Muscle layer of colon (tissue), 2 donors: ENCODE data around the gene FAM43B.

Experiments used
- H3K27ac ChIP-seq: one replicate; pipeline ENCODE4 v1.7.0; 2013; ENCODE audit warnings: low read depth, mild to moderate bottlenecking, low read length, moderate library complexity
- H3K27me3 ChIP-seq, 2 donors: one replicate each; pipeline ENCODE4 v1.7.0; 2013; ENCODE audit warnings: low read length in 2 of 2, mild to moderate bottlenecking in 2 of 2; ENCODE audit not compliant: insufficient read depth in 2 of 2, control insufficient read depth in 1 of 2
- H3K36me3 ChIP-seq: one replicate; pipeline ENCODE4 v1.7.0; 2013; ENCODE audit warnings: mild to moderate bottlenecking, low read length; ENCODE audit not compliant: insufficient read depth
- H3K4me1 ChIP-seq: one replicate; pipeline ENCODE4 v1.7.0; 2013; ENCODE audit warnings: mild to moderate bottlenecking, low read length; ENCODE audit not compliant: insufficient read depth
- H3K4me3 ChIP-seq, 2 donors: one replicate each; pipeline ENCODE4 v1.7.0; 2013; ENCODE audit warnings: low read length in 2 of 2, low read depth in 1 of 2, mild to moderate bottlenecking in 1 of 2, moderate library complexity in 1 of 2
- H3K9ac ChIP-seq: one replicate; pipeline ENCODE4 v1.7.0; 2013; ENCODE audit warnings: low read length
- H3K9me3 ChIP-seq: one replicate; pipeline ENCODE4 v1.7.0; 2013; ENCODE audit warnings: mild to moderate bottlenecking, low read length
- donor health status: abdominal sarcoma.
- donor health status: Adenocarcinoma of cecum.

The FAM43B gene

DNA sequence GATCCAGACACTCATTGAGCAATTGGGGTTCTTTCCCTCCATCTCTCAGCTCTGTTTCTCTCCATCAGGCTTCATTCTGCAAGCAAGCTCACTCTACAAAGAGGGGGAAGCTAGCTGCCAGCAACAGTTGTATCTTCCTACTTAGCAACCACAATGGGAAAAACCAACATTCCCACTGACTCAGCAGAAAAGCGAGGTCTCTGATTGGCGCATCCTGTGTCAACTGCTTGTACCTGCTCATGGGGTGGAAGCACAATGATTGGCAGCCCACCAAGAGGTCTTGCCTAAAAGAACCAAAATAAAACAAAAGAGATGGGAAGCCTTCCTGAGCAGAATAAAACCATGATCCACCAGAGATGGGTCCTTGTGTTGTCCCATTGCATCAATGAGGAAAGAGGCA is 32.5 kb downstream of the FAM43B start:
- peaks cover 3% of the 10 kb centered on the region for H3K9me3 ChIP-seq
- no peak overlapping the region for H3K9ac ChIP-seq
- H3K36me3 ChIP-seq = no peaks in the 10 kb centered on the region

DNA sequence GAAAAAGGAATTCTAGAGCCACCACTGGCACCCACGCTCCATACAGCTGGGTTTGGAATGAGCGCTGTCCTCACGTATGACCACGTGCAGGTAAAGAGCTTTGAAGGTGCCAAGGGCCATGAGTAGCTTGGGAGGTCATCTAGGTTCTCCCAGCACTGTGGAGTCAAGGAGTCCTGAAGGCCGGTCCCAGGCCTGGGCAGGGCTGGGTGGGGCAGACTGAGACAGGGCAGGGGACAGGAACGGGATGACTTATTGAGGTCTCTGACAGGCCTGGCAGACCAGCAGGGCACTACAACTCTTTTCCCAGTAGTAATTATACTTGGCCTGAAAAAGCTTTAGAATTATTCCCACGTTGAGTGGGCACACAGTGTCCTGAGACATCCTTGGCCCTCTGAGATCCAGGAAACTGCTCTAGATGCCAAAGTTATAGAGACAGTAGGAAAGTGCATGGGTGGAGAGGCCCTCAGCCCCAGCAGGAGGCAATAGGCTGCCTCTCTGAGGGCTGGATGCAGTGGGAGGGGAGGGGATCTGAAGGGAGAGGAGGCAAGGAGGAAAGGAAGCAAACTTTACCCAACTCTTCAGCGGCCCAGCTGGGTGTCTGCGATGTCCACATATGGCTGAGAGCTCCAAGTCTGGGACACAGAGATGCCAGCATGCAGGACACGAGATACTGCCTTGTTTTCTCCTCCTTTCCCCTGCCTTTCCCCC is 34.7 kb downstream of the FAM43B start:
- H3K9ac ChIP-seq = no peak overlapping the region
- no peak overlapping the region for H3K27ac ChIP-seq
- no peaks in the 10 kb centered on the region for H3K36me3 ChIP-seq
- H3K4me1 ChIP-seq = peaks cover 9% of the 10 kb centered on the region
- H3K27me3 ChIP-seq = peaks cover 6 to 22% of the 10 kb centered on the region in 2 donors
- H3K4me3 ChIP-seq = no peak overlapping the region
- peaks cover 3% of the 10 kb centered on the region for H3K9me3 ChIP-seq

More for the DNA sequence above, 32.5 kb downstream of the FAM43B start:
- Histone ChIP-seq H3K27me3 (peaks cover 6 to 19% of the 10 kb centered on the region in 2 donors), H3K27ac (no peak overlapping the region), H3K4me1 (peaks cover 9% of the 10 kb centered on the region), H3K4me3 (no peak overlapping the region)

DNA sequence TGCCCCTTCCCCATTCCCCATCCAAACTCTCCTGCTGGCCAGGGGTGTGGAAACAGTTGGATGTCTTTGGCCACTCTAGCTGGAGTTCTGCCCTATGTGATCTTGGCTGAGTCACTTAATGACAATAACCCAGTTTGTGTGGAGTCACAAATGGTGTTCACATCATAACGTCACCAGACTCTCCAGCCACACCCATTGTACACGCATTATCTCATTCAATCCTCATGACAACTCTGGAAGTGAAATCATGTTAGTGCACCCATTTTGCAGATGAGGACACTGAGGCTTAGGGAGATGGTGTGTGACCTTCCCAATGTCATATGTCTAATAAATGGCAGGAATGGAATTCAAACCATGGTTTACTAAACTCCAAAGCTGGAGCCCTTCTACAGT is 35.3 kb downstream of the FAM43B start:
- H3K27me3 ChIP-seq = peaks cover 6 to 22% of the 10 kb centered on the region in 2 donors
- H3K27ac ChIP-seq = no peak overlapping the region
- H3K36me3 ChIP-seq = no peaks in the 10 kb centered on the region
- no peak overlapping the region for H3K9ac ChIP-seq
- peaks cover 3% of the 10 kb centered on the region for H3K9me3 ChIP-seq
- peaks cover 9% of the 10 kb centered on the region for H3K4me1 ChIP-seq
- H3K4me3 ChIP-seq = no peak overlapping the region

DNA sequence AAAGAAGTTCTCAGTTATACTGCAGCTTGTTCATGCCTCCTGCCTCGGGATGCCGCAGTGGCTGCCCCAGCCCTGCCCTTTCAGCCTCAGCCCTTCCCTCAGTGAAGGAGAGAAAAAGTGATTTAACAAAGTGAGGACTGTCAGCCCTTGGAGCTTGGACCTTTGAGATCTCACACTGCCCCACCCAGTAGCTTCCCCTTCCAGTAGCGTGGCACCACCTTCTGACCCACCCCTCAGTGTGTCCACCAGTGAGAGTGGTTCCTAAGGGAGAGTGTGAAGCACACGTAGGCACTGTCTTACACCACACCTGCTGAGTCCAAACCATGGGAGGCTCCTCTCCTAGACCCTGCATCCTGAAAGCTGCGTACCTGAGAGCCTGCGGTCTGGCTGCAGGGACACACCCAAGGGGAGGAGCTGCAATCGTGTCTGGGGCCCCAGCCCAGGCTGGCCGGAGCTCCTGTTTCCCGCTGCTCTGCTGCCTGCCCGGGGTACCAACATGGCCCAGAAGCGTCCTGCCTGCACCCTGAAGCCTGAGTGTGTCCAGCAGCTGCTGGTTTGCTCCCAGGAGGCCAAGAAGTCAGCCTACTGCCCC is 36.4 kb downstream of the FAM43B start, which contains the start of gene CDA:
Gene CDA (plus strand): TSS at position 464 of the 592 bp plus-strand sequence. CDS start 33 bp downstream, at position 497.
- H3K36me3 ChIP-seq = no peaks in the 10 kb centered on the region
- H3K9ac ChIP-seq = no peak within 1 kb of the TSS
- H3K4me3 ChIP-seq = no peak within 1 kb of the TSS
- H3K27me3 ChIP-seq = peaks cover 6 to 22% of the 10 kb centered on the region in 2 donors
- peak within 1 kb of the TSS; percentile 42 for H3K27ac ChIP-seq
- H3K4me1 ChIP-seq = peaks cover 9% of the 10 kb centered on the region
- peaks cover 3% of the 10 kb centered on the region for H3K9me3 ChIP-seq

DNA sequence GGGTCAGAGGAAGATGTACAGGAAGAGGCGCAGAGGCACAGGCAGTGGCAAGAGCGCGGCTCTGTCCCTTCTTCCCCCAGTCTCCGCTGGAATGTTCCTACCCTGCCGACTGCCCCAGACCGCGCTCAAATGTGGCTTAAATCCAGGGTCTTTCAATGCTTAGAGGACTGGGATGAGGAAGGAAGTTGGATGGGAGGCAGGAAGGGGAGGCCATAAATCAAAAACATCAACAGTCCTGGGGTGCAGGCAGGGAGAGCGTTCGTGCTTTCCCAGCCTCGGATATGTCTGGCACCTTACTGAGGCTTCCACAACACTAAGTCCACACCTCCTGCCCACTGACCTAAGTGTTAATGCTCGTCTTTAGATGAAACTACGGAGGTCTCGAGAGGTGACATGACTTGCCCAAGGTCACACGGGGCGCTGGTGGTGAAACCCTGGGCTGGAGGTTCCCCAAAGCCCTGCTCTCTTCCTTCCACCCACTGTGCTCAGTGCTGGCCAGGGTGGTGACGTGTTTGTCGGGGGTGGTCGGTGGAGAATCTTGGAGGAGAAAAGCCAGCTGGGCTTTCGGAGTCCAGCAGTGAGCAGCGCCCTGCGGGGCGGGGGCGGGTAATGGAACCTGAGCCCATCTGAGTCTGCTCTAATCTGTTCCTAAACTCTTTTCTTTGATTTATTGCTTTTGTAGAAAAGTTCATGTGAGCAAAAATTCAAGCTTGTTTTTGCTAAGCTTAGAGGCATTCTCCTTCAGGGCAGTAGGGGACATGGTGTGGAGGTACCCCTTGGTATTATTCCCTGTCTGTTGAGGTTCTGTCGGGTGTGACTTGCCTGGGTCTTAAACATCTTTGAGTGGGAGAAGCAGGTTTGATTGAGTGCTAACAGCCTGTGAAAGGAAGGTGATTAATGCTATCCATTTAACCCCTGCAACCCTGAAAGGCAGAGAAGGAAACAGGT is 37.2 kb downstream of the FAM43B start:
- Histone ChIP-seq H3K27ac (no peak overlapping the region), H3K9ac (no peak overlapping the region), H3K4me1 (peaks cover 9% of the 10 kb centered on the region), H3K36me3 (no peaks in the 10 kb centered on the region), H3K9me3 (peaks cover 3% of the 10 kb centered on the region), H3K27me3 (peaks cover 6 to 22% of the 10 kb centered on the region in 2 donors), H3K4me3 (no peak overlapping the region)

DNA sequence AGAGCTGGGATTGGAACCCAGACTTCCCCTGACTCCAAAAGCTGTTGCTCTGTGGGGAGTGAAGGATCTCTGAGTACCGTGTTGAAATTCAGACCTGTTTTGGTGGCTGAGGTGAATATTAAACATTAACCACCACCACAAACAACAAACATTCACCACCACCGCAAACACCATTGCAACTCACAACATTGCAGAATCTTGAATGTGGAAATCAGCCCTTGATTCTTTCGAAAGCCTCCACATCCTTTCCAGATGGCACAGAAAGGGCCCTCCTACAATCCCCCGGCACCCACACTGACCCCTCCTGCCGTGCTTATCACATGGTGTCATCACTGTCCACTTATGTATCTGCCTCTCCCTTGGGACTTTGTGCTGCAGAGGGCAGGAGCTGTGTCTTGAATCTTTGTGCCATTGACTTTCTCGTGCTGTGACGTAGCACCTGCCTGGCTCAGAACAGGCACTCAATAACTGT is 38.0 kb downstream of the FAM43B start:
- Histone ChIP-seq H3K4me1 (peaks cover 9% of the 10 kb centered on the region), H3K4me3 (no peak overlapping the region), H3K9ac (no peak overlapping the region), H3K36me3 (no peaks in the 10 kb centered on the region), H3K9me3 (peaks cover 3% of the 10 kb centered on the region), H3K27me3 (peaks cover 6 to 22% of the 10 kb centered on the region in 2 donors), H3K27ac (no peak overlapping the region)

DNA sequence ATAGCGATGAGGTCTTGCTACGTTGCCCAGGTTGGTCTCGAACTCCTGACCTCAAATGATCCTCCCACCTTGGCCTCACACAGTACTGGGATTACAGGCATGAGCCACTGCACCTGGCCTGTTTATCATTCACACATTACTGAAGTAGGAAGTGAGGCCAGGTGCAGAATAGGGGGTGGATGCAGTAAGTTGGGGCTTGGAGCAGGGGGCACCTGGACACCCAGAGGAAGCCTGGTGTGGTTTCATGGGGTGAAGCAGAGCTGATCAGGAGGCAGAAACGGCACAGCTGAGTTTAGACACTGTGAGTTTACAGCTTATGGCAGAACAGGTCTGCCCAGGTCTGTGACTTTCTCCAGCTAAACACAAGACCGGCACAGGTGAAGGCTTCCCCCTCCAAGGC is 41.4 kb downstream of the FAM43B start:
- Histone ChIP-seq H3K4me1 (peaks cover 6% of the 10 kb centered on the region), H3K27ac (no peak overlapping the region), H3K4me3 (no peak overlapping the region), H3K9ac (no peak overlapping the region), H3K9me3 (no peaks in the 10 kb centered on the region), H3K27me3 (peaks cover 2 to 14% of the 10 kb centered on the region in 2 donors), H3K36me3 (no peaks in the 10 kb centered on the region)

DNA sequence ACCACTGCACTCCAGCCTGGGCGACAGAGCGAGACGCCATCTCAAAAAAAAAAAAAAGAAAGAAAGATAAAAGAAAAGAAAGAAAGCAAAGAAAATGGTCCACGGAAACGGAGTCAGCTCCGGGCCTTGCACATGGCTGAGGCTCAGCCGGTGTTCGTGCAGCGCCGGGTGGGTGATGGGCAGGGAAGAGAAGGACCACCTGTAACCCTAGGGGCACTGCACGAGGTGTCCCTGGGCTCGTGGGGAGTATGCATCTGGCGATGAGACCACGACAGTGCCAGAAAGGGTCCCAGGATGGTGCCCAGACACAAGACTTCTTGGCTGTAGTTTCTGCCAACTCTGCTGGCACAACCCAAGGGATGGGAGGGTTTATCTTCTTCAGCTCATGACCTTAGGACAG is 42.4 kb downstream of the FAM43B start:
- Histone ChIP-seq H3K27me3 (peaks cover 0 to 4% of the 10 kb centered on the region in 2 donors), H3K9me3 (no peaks in the 10 kb centered on the region), H3K4me1 (no peaks in the 10 kb centered on the region), H3K36me3 (no peaks in the 10 kb centered on the region), H3K27ac (no peak overlapping the region), H3K4me3 (no peak overlapping the region), H3K9ac (no peak overlapping the region)

DNA sequence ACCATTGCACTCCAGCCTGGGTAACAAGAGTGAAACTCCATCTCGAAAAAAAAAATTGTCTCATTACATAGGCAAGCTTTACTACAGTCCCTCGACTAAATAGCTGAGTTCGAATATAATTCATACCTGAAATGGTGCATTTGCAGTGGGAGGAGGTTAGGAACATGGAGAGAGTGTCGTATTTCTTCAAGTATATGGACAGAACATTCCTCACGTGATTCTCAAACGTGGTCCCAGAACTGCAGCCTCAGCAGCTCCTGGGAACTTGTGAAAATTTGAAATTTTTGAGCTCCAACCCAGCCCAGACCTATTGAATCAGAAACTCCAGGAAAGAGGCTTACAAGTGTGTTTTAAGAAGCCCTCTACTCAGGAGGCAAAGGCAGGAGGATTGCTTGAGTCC is 43.7 kb downstream of the FAM43B start:
- H3K4me3 ChIP-seq = no peak overlapping the region

DNA sequence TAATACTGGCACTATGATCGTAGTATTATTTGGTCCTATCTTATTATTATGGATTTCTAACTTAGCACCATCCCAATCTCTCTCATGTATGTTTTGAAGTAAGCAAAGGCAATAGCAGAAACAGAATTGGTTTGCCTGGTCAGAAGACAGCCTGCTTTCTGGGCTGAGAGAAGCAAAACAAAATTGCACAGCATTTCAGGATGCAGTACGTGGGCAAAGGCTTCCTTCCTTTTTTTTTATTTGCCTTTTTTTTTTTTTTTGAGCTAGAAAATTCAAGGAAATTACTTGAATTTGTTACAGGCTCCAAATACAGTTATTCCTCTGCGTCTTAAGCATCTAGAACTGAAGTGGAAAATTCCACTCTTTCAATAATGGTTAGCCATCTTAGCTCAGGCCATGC is 45.3 kb downstream of the FAM43B start:
- Histone ChIP-seq H3K9me3 (no peaks in the 10 kb centered on the region), H3K36me3 (no peaks in the 10 kb centered on the region), H3K4me3 (no peak overlapping the region), H3K9ac (no peak overlapping the region), H3K4me1 (no peaks in the 10 kb centered on the region), H3K27ac (no peak overlapping the region), H3K27me3 (no peaks in the 10 kb centered on the region)

More for the DNA sequence above, 43.7 kb downstream of the FAM43B start:
- Histone ChIP-seq H3K36me3 (no peaks in the 10 kb centered on the region), H3K9me3 (no peaks in the 10 kb centered on the region), H3K4me1 (no peaks in the 10 kb centered on the region), H3K9ac (no peak overlapping the region), H3K27me3 (no peaks in the 10 kb centered on the region), H3K27ac (no peak overlapping the region)

DNA sequence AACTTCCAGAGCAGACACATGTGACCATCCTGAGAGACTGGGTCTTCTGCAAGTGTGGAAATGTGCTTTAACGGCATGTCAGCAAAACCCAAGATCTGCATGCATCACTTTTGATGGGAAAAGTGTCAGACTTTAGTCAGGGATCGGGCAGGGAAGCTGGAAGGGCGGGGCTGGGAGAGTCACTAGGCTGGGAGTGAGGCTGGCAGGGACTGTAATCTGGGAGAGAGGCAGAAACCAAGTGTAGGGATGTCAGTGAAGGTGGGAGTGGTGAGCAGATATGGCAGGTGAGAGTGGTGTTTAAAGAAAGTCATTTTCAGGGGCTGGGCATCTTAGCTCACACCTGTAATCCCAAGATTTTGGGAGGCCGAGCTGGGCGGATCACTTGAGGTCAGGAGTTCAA is 47.8 kb downstream of the FAM43B start:
- no peak overlapping the region for H3K27ac ChIP-seq
- no peak overlapping the region for H3K4me3 ChIP-seq
- no peaks in the 10 kb centered on the region for H3K27me3 ChIP-seq
- no peaks in the 10 kb centered on the region for H3K4me1 ChIP-seq
- H3K9me3 ChIP-seq = no peaks in the 10 kb centered on the region
- no peak overlapping the region for H3K9ac ChIP-seq
- no peaks in the 10 kb centered on the region for H3K36me3 ChIP-seq
